HL-60 (cell line): Measurements from ENCODE around the gene FECH.

Experiments used
- DNase-seq, 2 experiments: peaks; one replicate each; pipeline ENCODE4 v3.0.0-alpha.2; 2010 to 2020; ENCODE audit warnings: low read depth in 1 of 2, low spot score in 1 of 2
- H3K27ac ChIP-seq: fragments of 250-450 bp; sonication (Bioruptor Pico); replicated peaks from 2 replicates; pipeline ENCODE4 v1.5.1; 2020; ENCODE audit warnings: mild to moderate bottlenecking, moderate library complexity
- H3K27me3 ChIP-seq: fragments of 250-450 bp; sonication (Bioruptor Pico); 2 replicates; pipeline ENCODE4 v1.5.1; 2021; ENCODE audit warnings: mild to moderate bottlenecking, moderate library complexity; ENCODE audit not compliant: insufficient read depth, poor library complexity, severe bottlenecking
- H3K4me3 ChIP-seq: replicated peaks from 2 replicates; pipeline ENCODE4 v1.5.1; 2011; ENCODE audit warnings: mild to moderate bottlenecking, control low read depth, low read length; ENCODE audit not compliant: insufficient read depth
- GABPA ChIP-seq: IDR thresholded peaks from 2 replicates; pipeline ENCODE4 v1.6.1; 2012; ENCODE audit warnings: low read depth
- POLR2AphosphoS5 ChIP-seq: IDR thresholded peaks from 2 replicates; pipeline ENCODE4 v1.6.1; 2012; ENCODE audit warnings: low read depth
- SPI1 ChIP-seq: IDR thresholded peaks from 2 replicates; pipeline ENCODE4 v1.6.1; 2012; ENCODE audit warnings: low read depth, mild to moderate bottlenecking, borderline replicate concordance
- TF ChIP-seq, protein P1 (sequence below): IDR thresholded peaks from one replicate; pipeline ENCODE4 v1.5.1; 2011; ENCODE audit warnings: low read length, control low read depth, inconsistent platforms; ENCODE audit not compliant: insufficient read depth
- TF ChIP-seq, protein P2 (sequence below): IDR thresholded peaks from 2 replicates; pipeline ENCODE4 v1.6.1; 2012; ENCODE audit warnings: low read depth; ENCODE audit not compliant: insufficient replicate concordance

The FECH gene

DNA sequence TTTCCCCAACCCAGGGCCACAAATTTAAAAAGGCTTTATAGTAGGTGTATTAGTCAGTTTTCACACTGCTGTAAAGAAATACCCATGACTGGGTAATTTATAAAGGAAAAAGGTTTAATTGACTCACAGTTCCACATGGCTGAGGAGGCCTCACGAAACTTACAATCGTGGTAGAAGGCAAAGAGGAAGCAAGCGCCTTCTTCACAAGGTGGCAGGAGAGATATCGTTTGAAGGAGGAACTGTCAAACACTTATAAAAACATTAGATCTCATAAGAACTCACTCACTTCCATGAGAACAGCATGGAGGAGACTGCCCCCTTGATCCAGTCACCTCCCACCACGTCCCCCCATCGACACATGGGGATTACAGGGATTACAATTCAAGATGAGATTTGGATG, 70.4 kb downstream of the FECH start:
- no peaks in the 10 kb centered on the region for H3K27me3 ChIP-seq
- no peak overlapping the region for H3K27ac ChIP-seq
- peak in 1 of 2 experiments; percentile 45 for DNase-seq
- TF ChIP-seq POLR2AphosphoS5 (no peak), GABPA (no peak), SPI1 (no peak)
- TF ChIP-seq, protein P1, sequence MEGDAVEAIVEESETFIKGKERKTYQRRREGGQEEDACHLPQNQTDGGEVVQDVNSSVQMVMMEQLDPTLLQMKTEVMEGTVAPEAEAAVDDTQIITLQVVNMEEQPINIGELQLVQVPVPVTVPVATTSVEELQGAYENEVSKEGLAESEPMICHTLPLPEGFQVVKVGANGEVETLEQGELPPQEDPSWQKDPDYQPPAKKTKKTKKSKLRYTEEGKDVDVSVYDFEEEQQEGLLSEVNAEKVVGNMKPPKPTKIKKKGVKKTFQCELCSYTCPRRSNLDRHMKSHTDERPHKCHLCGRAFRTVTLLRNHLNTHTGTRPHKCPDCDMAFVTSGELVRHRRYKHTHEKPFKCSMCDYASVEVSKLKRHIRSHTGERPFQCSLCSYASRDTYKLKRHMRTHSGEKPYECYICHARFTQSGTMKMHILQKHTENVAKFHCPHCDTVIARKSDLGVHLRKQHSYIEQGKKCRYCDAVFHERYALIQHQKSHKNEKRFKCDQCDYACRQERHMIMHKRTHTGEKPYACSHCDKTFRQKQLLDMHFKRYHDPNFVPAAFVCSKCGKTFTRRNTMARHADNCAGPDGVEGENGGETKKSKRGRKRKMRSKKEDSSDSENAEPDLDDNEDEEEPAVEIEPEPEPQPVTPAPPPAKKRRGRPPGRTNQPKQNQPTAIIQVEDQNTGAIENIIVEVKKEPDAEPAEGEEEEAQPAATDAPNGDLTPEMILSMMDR: no peak
- TF ChIP-seq, protein P2, sequence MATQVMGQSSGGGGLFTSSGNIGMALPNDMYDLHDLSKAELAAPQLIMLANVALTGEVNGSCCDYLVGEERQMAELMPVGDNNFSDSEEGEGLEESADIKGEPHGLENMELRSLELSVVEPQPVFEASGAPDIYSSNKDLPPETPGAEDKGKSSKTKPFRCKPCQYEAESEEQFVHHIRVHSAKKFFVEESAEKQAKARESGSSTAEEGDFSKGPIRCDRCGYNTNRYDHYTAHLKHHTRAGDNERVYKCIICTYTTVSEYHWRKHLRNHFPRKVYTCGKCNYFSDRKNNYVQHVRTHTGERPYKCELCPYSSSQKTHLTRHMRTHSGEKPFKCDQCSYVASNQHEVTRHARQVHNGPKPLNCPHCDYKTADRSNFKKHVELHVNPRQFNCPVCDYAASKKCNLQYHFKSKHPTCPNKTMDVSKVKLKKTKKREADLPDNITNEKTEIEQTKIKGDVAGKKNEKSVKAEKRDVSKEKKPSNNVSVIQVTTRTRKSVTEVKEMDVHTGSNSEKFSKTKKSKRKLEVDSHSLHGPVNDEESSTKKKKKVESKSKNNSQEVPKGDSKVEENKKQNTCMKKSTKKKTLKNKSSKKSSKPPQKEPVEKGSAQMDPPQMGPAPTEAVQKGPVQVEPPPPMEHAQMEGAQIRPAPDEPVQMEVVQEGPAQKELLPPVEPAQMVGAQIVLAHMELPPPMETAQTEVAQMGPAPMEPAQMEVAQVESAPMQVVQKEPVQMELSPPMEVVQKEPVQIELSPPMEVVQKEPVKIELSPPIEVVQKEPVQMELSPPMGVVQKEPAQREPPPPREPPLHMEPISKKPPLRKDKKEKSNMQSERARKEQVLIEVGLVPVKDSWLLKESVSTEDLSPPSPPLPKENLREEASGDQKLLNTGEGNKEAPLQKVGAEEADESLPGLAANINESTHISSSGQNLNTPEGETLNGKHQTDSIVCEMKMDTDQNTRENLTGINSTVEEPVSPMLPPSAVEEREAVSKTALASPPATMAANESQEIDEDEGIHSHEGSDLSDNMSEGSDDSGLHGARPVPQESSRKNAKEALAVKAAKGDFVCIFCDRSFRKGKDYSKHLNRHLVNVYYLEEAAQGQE: no peak
- H3K4me3 ChIP-seq: no peak overlapping the region

DNA sequence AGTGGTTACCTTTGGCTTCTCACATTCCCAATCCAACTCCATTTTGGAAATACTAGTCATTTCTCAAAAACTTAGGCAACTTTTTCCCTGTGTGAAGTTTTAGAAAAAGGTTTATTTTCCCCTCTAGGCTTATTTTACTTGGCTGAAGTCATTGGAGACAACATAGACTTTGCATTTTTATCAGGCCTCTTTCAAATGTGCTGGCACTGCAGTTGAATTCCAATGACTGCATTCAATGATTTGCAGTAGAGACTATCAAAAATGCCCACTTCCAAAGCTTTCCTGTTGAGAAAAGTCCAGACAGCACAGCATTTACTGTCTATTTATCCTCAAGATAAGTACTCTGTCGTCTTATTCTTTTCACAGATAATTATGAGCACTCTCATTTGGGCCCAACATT, 81.3 kb downstream of the FECH start:
- TF ChIP-seq SPI1 (no peak), GABPA (no peak), POLR2AphosphoS5 (no peak)
- TF ChIP-seq, protein P1: no peak
- TF ChIP-seq, protein P2: no peak
- Histone ChIP-seq H3K4me3 (no peak overlapping the region), H3K27ac (no peak overlapping the region), H3K27me3 (peaks cover 8% of the 10 kb centered on the region)
- no peak for DNase-seq

DNA sequence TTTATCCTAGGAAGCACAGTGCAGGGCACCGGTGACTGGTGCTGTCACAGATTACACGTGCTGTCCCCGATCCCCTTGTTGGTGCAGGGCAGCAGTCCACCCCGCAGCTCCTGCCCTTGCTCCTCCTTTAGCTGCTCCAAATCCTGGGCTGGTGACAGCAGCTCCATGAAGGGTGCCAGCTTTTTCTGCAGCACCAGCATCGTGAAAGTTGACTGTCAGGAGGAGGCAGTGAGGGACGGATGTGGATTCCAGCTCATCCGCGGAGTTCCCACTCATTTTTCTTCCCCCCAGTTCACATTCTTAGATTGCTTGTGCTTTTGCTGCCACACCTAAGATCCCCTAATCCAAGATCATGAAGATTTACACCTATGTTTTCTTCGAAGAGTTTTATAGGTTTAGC, 83.9 kb downstream of the FECH start:
- TF ChIP-seq, protein P1: no peak
- TF ChIP-seq, protein P2: no peak
- TF ChIP-seq GABPA (no peak), SPI1 (no peak), POLR2AphosphoS5 (no peak)
- Histone ChIP-seq H3K4me3 (no peak overlapping the region), H3K27me3 (peaks cover 8% of the 10 kb centered on the region), H3K27ac (no peak overlapping the region)
- no peak for DNase-seq
